SH-SY5Y (cell line): Measurements from ENCODE around the gene DLEU7.

Source experiments
- GATA2 ChIP-seq: IDR thresholded peaks from 2 replicates; pipeline ENCODE4 v1.6.1; 2011; ENCODE audit warnings: mild to moderate bottlenecking, low read depth, low read length
- GATA3 ChIP-seq: IDR thresholded peaks from 2 replicates; pipeline ENCODE4 v1.6.1; 2011; ENCODE audit warnings: low read depth, mild to moderate bottlenecking, low read length, moderate library complexity

GRCh38 chr13:50845211-50845610, 1.7 kb upstream of the DLEU7 start:
- TF ChIP-seq GATA2 (no peak), GATA3 (no peak)
